Measurements from ENCODE around the gene CKM.

The CKM gene

DNA sequence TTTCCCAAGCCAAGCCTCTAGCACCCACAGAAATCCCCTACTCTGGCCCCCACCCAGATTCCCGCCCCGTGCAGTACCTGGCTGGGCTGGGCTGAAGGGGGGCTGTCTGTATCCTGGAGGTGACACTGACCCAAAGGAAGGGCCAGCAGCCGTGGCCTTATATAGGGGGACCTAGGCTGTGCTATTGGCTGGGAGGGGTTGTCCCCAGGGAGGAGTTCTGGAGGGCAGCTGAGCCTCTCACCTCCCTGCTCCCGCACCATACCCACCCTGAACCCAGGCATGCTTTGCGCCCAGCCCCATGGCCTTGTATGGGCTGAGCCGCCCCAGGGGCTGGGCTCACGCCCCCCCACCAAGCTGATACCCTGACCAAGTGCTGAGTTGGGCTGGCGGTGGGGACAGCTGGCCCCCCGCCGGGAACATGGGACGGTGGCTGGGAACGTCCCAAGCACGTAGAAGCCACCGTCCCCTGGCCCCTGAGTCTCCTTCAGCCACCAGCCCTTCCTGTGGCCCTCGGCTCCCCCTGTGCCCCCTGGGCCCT lies at the start of gene CKM:
Gene CKM, minus strand, starts transcription at position 132 of the 538 bp plus-strand sequence. CDS start 3,162 bp downstream, outside the sequence.
- no peak for FAIRE-seq

DNA sequence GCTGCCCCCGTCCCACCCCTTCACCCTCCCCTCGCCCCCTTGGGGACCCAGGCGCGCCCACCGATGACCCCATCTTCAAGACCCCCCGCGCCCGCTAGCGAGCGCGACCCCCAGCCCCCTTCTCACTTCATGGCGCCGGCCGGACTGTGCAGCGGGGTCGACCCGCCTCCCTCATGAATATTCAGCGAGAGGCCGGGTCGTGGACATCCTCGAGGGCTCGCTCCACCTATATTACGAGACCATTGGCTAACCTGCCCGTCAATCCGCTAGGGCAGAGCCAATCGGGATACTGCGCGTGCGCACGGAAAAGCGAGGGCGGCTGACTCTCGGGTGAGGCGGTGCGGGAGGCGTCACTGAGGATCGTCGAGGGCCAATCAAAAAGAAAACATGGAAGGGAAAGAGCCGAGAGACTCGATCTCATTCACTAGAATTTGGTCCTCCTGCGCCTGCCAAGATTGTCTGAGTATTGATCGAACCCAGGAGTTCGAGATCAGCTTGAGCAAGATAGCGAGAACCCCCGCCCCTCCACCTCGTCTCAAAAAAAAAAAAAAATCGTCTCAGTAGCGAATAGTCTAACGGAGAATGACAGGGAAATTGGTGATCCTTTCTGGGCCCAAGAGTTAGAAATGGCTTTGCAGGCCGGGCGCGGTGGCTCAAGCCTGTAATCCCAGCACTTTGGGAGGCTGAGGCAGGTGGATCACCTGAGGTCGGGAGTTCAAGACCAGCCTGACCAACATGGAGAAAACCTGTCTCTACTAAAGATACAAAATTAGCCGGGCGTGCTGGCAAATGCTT lies 47.9 kb upstream of the CKM start, which contains the start of gene ERCC2:
Gene ERCC2, minus strand, starts transcription at position 164 of the 795 bp plus-strand sequence. Its CDS starts 33 bp downstream, at position 131.
- peak; percentile 82 for FAIRE-seq

DNA sequence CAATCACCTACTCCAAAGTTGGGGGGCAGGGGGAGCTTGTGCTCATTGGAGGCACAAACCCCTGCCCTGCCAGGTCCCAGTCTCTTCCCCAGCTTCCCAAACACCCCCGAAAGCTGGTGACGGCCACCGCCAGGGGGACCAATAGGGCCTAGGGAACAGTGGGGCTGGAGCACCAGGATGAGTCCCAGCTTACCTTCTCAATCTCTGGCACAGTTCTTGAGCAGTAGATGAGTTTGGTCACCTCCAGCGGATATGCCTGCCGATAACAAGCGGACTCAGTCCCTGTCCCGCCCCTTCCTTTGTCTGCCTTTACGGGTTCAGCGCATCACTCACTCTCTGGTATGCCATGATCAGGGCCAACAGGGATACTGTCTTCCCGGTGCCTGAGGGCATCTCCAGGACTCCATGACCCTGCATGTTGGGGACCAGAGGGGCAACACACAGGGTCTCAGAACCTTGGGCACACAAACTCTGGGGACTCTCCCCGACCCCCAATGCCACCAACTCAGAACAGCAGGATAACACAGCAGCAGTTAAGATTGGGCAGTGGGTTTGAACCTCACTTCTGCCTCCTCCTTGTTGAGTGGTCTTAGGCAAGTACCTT lies 46.2 kb upstream of the CKM start:
- FAIRE-seq = no peak

DNA sequence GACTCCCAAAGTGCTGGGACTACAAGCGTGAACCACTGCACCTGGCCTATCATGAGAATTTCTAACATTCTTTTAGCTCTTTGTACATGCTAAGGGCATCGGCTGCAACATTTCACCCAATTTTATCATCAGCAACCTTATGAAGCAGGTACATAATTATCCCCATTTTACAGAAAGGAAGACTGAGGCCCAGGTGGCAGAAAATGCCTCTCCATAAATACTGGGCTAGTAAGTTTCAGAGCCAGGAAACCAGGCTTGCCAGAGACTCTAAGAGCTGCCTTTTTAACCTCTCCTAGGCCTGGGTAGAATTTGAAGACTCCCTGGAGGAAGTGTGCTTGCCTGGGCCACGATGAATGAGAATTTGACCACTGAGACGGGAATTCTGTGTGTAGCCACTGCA lies 45.5 kb upstream of the CKM start:
- no peak for FAIRE-seq

DNA sequence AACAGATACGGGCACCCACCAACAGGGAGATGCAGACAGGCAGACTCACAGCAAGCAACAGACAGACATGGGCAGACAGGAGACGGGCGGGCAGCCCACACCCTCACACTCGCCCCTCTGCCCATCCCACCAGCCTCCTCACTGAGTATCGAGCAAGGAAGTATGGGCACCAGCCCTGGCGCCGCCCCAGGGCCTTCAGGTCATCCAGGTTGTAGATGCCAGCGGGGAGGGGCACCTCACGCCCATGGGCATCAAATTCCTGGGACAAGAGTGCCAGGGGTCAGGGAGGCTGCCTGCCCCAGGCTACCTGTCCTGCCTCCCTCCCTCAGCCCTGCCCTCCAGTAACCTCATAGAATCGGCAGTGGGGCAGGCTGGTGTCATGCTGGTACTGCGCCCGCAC lies 42.0 kb upstream of the CKM start:
- no peak for FAIRE-seq

DNA sequence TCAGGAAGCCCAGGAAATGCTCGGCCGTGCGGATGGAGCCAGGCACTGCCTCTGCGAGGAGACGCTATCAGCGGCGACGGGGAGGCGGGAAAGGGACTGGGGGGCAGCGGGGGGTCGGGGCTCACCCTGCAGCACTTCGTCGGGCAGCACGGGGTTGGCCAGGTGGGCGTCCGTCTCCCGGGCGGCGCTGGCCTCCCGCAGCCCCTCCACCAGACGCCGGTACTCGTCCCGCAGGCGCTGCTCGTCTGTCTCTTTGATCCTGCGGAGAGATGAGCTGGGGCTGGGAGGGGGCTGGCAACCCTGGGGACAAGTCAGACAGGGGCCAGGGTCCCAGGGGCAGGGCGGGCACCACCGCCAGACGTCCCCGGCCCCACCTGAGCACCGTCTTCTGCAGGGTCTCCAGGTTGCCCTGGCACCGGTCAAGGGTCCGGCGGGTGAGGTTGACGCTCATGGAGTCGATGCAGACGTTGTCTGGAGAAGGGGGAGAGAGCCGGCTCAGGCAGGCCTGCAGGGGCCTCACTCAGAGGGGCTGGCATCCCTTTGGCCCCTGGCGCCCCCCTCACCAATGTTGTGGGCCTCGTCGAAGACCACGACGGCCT lies 41.3 kb upstream of the CKM start:
- FAIRE-seq = no peak

DNA sequence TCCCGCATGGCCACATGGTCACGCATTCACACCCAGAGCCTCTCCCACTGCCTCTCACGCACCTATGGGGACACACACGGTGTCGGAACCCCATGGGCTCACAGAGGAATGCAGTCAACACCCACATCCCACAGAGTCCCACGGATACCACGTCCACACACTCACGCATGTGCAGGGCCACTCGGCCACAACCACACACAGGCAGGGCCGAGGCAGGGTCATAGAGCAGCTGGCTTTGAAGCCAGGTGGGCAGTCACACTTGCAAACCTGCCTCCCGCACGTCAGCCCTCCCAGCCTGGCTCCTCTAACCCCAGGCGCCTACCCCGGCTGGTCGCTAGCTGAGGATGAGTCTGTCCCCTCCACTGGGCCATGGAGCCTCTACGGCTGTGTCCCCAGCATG lies 39.6 kb upstream of the CKM start:
- no peak for FAIRE-seq

DNA sequence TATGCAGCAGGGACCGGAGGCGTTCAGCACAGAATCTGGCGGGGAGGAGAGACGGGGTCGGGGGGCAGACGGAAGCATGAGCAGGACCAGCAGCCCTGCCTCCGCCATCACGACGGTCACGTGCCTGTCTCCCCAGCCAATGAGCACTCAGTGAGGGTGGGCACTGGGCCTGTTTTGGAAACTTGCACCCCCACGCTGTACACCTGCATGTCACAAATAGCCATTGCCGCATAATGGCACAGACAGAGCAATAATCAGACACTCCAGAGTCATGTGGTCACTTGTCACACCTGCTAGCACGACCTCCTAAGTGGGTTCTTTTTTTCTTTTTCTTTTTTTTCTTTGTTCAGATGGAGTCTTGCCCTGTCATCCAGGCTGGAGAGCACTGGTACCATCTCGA lies 38.9 kb upstream of the CKM start:
- no peak for FAIRE-seq

DNA sequence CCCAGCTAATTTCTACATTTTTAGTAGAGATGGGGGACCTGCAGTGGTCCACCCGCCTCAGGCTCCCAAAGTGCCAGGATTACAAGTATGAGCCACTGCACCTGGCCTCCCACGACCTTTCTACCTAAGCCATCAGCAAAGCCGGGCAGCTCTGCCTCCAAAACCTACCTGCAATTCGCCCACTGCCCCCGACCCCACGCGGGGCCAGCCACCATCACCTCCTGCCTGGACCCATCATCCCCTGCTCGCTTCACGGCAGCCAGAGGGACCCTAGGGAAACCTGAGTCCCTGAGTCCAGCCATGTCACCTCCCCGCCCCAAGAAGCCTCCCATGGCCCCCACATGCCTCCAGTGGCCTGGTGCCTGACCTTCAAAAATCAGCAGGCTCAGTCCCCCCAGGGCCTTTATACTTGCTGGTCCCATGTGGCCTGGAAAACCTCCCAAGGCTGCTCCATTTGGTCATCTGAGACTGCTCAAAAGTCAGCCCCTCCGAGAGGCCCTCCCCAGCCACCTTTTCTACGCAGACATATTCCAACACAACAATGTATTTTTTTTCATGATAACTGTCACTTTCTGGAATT lies 35.6 kb upstream of the CKM start:
- no peak for FAIRE-seq

DNA sequence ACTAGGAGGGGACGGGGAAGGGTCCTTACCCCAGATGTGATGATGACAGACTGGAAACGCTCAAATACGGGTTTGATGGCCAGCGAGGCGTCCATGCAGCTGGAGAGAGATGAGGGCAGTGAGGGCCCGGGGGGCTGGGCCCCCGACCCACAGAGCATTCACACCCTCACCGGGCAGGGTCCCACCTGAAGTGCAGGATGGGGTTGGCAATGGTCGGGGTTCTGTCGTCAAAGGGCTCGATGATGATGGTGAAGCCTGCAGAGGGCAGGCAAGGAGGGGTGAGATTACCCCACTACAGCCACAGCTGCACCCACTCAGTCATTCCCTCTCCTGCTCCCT lies 34.7 kb upstream of the CKM start:
- FAIRE-seq = no peak

DNA sequence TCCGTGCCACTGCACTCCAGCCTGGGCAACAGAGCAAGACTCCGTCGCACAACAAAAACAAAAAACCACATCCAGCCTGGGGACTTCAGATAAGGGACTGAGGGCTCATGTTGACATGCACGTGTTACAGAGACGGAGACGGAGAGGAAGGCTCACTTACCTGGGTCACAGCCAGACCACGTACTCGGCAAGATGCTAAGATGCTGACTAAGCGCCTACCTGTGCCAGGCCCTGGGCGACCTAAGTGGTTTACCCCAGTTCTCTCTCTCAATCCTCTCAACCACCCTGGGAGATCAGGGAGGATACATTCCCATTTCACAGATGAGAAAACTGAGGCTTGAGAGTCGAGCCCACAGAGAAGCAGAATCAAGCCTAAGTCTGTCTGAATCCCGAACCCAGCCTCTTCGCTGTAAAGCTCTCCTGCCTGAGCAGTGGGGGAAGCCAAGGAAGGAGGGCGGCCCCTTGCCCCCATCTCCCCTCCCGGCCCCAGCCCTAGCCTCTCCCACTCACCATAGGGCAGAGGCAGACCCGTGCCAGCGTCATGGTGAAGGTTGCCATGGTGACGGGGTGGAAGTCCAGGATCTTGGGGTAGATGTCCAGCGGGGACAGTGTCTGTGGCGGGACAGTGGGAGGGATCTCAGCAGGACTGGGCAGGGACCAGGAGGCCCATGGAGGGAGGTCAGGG lies 34.2 kb upstream of the CKM start:
- no peak for FAIRE-seq

DNA sequence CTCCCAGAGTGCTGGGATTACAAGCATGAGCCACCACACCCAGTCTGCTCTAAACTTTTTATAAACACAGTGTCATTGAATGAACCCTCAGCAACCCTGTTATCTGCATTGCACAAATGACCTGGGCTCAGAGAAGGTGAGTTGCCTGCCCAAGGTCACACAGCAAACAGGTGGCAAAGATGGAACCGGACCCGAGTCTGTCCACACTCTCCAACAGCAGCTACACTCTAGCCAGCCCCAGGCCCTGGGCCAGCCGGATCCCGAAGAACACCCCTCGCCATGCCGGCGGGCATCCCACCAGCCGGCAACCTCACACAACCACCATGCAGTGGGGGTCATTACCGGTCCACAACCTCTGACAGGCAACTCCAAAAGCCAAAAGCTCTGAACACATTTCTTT lies 33.2 kb upstream of the CKM start:
- FAIRE-seq = no peak

DNA sequence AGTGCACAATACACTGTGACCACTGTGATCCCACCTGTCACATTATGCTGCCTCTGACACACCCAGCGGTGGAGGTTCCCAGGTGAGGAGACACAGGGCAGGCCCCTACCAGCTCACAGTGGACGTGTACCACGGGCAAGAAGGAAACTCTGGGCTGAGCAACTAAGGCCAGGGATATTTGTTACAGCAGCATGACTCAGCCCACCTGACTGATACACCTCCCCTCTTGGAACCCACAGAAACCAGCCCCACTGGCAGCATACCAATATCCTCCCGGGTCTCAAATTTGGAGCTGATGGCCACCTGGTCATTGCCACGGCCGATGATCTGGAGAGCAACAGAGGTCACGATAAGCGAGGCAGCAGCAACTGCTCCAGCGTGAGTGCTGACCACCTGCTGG lies 32.7 kb upstream of the CKM start:
- no peak for FAIRE-seq

DNA sequence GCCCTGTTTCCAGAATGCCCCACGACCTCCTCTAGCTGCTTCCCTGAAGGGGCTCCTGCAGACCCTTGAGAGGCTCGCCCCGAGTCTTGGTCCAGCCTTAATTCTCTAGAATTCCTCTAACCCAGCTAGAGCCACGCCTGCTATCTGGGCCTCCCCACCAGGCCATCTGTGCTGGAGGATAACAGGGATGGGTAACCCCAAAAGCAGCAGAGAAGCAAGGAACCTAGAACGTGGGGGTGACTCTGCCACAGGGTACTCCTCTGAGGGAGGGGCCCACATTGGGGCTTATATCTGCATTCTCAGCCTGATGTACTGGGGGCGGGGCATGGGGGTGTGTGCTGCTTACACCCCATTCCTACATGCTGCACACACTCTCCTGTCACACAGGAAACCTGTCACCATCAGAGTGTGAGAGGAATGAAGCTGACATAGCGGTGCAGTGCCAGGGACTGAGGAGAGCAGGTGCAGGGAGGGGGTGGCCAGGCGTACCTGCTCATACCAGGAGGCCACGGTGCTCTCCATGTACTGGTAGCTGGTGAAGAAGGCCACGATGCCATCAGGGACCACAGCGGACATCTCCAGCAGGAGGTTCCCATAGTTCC lies 31.7 kb upstream of the CKM start:
- FAIRE-seq = no peak

DNA sequence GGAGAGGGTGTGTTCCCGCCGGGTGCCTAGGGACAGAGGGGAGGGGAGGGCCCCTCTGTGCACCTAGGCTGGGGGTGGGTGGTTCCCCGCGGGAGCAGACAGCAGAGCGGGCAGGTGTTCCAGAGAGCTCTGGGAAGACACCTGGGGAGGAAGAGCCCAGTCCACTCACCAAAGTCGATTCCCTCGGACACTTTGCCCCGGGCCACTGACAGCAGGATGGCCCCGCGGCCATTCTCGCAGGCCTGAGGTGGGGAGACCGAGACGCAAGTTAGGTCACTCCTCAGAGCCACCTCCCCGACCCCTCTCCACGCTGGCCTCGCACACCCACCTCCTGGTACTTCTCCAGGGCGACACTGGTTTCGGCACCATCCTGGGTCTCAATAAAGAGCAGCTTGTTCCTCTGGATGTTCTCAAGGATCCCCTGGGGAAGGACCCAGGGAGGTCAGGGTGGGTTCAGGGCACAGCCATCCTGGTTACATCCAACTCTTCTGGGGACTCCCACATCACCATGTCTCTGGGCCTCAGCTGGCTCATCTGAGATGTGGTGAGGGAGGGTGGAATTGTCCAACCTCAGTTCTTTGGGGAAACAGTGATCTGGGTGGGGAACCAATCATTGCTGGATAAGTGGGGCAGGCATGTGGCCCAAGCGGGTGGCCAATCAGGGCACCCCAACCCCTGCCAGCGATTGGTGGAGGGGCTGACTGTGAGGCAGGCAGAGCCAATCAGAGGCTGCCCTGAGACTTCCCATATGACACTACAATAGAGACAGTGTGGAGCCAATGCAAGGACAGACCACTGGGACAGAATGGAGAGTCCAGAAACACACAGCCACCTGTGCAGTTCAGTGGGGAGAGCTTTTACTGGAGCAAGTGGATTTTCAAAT lies 30.5 kb upstream of the CKM start:
- FAIRE-seq = no peak

DNA sequence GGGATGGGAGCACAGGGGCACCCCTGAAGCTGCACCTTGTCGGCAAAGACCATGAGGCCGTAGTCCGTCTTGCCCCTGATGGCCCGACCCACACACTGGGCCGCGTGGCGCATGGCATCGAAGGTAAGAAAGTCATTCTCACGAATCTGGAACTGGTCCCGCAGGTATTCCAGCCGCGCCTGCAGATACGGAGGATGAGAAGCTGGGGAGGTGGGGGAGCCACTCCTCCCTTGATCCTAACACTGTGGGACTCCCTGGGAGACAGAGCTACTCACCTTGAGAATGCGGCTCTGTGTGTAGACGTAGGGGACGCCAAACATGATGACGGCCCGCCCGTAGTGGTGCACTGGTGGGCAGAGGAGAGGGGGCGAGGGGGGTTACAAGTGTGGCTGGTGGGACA lies 29.8 kb upstream of the CKM start:
- no peak for FAIRE-seq

DNA sequence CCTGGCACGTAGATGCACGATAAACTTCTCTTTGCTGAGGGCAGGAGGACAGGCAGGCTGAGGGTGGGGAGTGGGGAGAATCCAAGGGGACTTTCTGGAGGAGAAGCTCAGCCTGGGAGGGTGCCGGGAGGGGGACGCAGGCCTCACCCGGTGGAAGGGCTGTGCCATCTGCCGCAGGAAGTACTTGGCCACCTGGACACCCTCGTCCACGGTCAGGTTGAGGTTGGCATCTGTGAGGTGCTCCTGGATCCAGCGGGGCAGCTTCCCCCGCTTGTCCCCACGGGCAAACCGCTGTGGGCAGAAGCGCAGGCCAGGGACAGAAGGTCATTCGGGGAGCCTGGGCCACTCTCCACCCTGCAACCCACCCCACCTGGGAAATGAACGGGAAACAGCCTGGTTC lies 29.4 kb upstream of the CKM start:
- no peak for FAIRE-seq

DNA sequence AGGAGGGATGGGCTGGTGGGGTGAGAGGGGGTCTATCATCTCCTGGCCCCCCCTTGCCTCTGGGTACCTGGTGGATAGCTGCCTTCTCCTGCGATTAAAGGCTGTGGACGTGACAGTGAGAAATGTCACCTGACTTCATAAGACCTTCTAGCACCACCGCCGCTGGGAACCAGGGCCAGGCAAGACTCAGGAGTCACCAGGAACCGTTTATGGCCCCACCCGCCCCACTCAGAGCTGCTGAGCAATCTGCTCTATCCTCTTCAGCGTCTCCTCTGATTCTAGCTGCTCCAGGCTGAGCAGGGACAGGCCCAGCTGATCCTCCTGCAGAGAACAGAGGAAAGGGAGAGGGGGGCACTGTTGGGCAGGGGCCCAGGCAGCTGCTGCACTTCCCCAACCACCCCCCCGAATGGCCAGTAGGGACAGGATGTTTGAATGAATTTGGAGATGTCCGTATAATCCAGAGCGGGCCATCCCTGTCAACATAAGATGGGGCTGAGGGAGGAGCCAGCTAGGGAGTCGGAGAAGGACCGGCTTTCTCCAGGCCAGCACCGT lies 28.8 kb upstream of the CKM start:
- no peak for FAIRE-seq

DNA sequence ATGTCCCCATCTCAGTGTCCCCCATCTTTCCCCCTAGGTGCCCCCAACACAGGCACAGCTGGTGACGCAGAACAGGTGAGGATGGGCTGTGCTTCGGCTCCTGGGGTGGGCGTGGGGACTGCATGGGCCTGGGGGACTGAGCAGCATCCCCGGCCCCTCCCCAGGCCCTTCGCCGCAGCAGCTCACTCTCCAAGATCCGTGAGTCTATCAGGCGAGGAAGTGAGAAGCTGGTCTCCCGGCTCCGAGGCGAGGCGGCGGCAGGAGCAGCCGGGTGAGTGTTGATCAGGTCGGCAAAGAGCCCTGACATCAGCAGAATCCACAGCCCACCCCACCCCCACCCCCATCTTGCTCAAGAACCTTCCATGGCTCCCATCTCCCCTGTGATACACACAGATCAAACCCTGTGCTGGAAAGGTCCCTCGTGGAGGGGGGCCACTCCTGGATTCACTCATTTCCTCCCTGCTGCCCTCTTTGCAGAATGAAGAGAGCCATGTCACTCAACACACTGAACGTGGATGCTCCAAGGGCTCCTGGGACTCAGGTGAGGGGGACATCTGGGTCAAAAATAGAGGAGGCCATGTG lies 27.9 kb upstream of the CKM start:
- FAIRE-seq = no peak

DNA sequence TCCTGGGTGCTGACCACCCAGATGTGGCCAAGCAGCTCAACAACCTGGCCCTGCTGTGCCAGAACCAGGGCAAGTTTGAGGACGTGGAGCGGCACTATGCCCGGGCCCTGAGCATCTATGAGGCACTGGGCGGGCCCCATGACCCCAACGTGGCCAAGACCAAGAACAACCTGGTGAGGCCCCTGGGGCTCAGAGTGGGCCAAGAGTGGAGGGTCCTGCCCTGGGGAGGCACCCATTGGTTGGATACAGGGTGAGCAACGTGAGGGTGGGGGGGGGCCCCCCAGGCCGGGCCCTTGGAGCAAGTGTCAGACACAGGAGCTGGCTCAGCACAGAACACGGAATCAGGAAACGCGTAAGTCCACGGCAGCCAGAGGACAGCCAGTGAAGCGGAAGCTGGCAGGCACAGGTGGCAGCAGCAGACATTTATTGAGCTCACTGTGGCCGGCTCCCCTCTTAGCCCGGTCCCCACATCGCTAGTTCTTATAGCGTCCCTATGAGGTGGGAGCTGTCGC lies 26.8 kb upstream of the CKM start:
- no peak for FAIRE-seq

DNA sequence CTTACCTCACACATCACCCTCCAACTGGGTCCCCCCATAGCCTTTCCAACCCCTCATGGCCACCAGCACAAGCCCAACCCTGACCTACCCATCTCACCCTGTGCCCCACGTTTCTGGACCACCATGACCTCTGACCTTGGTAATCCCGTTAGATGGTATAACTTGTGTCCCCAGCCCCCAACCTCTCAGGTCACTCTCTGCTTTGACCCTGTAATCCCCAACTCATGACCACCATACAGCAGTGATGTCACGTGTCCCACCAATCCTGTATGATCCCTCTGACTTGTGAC lies 26.4 kb upstream of the CKM start:
- FAIRE-seq = no peak
